ENCODE data around the gene TEX48. TPM values are rescaled to one million over a fixed set of nuclear protein-coding genes. Genes with fewer than 3 reads are reported as not detected.

TEX48 gene
- total and polyA plus RNA-seq, 10 of the 15 experiments (the other 5 are each of a cell fraction or from before 2014, with no cell fraction given): not detected

GRCh38 chr9:114641967-114642366 lies 40.0 kb downstream of the TEX48 start:
- ChIA-PET SMC1A (ENCODE audit: uncharacterized antibody, unreplicated experiment) (interaction anchor here (3.1 kb wide), 1 partner anchor 11 kb away, joined by 16 read pairs; no protein-coding TSS in a partner anchor), CTCF (interaction anchor here (1.8 to 2.0 kb wide), 2 partner anchors 11 to 49 kb away, joined by 11 to 12 read pairs; no protein-coding TSS in a partner anchor)
- ATAC-seq: no peak

More at GRCh38 chr9:114641967-114642366, 40.0 kb downstream of the TEX48 start:
- Histone ChIP-seq H4K20me1 (ENCODE audit: control insufficient read depth, insufficient read depth) (no peaks in the 10 kb centered on the region), H3K9ac (ENCODE audit: control insufficient read depth, insufficient read depth, low read length) (no peak overlapping the region), H3K9me3 (replicated peaks; ENCODE audit: control insufficient read depth, insufficient read depth, low read length) (no peaks in the 10 kb centered on the region), H2AFZ (ENCODE audit: control insufficient read depth, low read depth, low read length) (no peak overlapping the region), H3K4me3 (no peak overlapping the region), H3K4me1 (ENCODE audit: control insufficient read depth, insufficient read depth, low read length) (no peaks in the 10 kb centered on the region), H3K27ac (ENCODE audit: control insufficient read depth, insufficient read depth) (no peak overlapping the region), H3K79me2 (ENCODE audit: control insufficient read depth, insufficient read depth, low read length) (no peaks in the 10 kb centered on the region), H3K36me3 (ENCODE audit: control insufficient read depth in 2 of 2, insufficient read depth in 2 of 2, low read length in 1 of 2) (peaks cover 21 to 47% of the 10 kb centered on the region in 2 experiments), H3K27me3 (replicated peaks in 1 of 2; ENCODE audit: control insufficient read depth in 2 of 2, insufficient read depth in 2 of 2, low read length in 1 of 2) (no peaks in the 10 kb centered on the region), H3K4me2 (ENCODE audit: control insufficient read depth, insufficient read depth) (no peak overlapping the region)
- in situ Hi-C loops (cut with MboI) (no loop called here), intact Hi-C loops (cut with micrococcal nuclease; ENCODE audit: unreplicated experiment) (no loop called here)
- no peak for FAIRE-seq
- ChIA-PET POLR2A (no interaction called here), RAD21 (ENCODE audit: unreplicated experiment) (no interaction called here)
- no TSS peak for BruUV-seq (replicated peaks)
- no peak for TF ChIP-seq HDGF (IDR thresholded peaks at IDR 0.05)
- no peak for TF ChIP-seq YBX1 (IDR thresholded peaks at IDR 0.05)
- TF ChIP-seq, protein P1, sequence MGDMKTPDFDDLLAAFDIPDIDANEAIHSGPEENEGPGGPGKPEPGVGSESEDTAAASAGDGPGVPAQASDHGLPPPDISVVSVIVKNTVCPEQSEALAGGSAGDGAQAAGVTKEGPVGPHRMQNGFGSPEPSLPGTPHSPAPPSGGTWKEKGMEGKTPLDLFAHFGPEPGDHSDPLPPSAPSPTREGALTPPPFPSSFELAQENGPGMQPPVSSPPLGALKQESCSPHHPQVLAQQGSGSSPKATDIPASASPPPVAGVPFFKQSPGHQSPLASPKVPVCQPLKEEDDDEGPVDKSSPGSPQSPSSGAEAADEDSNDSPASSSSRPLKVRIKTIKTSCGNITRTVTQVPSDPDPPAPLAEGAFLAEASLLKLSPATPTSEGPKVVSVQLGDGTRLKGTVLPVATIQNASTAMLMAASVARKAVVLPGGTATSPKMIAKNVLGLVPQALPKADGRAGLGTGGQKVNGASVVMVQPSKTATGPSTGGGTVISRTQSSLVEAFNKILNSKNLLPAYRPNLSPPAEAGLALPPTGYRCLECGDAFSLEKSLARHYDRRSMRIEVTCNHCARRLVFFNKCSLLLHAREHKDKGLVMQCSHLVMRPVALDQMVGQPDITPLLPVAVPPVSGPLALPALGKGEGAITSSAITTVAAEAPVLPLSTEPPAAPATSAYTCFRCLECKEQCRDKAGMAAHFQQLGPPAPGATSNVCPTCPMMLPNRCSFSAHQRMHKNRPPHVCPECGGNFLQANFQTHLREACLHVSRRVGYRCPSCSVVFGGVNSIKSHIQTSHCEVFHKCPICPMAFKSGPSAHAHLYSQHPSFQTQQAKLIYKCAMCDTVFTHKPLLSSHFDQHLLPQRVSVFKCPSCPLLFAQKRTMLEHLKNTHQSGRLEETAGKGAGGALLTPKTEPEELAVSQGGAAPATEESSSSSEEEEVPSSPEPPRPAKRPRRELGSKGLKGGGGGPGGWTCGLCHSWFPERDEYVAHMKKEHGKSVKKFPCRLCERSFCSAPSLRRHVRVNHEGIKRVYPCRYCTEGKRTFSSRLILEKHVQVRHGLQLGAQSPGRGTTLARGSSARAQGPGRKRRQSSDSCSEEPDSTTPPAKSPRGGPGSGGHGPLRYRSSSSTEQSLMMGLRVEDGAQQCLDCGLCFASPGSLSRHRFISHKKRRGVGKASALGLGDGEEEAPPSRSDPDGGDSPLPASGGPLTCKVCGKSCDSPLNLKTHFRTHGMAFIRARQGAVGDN (IDR thresholded peaks at IDR 0.05): no peak
- no peak for TF ChIP-seq RCOR1 (conservative IDR thresholded peaks at IDR 0.05; ENCODE audit: low read depth, low read length)
- TF ChIP-seq RB1 (IDR thresholded peaks at IDR 0.05; ENCODE audit: borderline replicate concordance): no peak
- 59% methylated on average over 1 of the region's 1 CpG for WGBS (ENCODE audit: insufficient coverage, insufficient replicate concordance, low lambda C conversion rate, missing lambda C conversion rate)
- no peak for DNase-seq (ENCODE audit: low read depth, low spot score)
